IMR-90 (cell line): ENCODE measurements around the gene TACC2.

ENCODE experiments used
- POLR2A ChIP-seq: IDR thresholded peaks from 2 replicates; pipeline ENCODE4 v1.6.1; 2012; ENCODE audit warnings: mild to moderate bottlenecking, low read depth, low read length
- TF ChIP-seq, protein P1 (sequence below): conservative IDR thresholded peaks from 2 replicates; pipeline ENCODE4 v1.5.1; 2012; ENCODE audit warnings: mild to moderate bottlenecking, low read depth, low read length, improper control_type of control experiment
- TF ChIP-seq, protein P2 (sequence below): fragments of 150-350 bp; IDR thresholded peaks from 2 replicates; pipeline ENCODE4 v1.6.1; 2017; ENCODE audit warnings: mild to moderate bottlenecking, antibody characterized with exemption, low read length, low read depth

DNA sequence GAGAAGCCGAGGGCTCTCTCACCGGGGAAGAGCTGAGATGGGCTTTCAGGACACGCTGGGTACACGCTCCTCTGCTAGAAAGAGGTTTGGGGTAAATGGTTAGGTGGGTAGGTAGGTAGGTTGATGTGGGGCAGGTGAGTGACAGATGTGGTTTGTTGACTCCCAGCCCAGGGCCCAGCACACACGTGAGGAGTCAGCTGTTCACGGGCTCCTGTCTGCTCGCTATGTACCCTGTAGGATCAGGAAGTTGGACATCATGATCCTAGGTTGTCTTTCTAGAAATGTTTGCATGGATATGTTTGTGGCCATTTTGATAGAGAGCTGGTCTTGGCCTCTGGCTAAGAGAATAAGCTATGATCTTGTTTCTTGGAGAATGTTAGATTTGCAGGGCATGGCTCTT is 109.0 kb downstream of the TACC2 start:
- TF ChIP-seq, protein P1, sequence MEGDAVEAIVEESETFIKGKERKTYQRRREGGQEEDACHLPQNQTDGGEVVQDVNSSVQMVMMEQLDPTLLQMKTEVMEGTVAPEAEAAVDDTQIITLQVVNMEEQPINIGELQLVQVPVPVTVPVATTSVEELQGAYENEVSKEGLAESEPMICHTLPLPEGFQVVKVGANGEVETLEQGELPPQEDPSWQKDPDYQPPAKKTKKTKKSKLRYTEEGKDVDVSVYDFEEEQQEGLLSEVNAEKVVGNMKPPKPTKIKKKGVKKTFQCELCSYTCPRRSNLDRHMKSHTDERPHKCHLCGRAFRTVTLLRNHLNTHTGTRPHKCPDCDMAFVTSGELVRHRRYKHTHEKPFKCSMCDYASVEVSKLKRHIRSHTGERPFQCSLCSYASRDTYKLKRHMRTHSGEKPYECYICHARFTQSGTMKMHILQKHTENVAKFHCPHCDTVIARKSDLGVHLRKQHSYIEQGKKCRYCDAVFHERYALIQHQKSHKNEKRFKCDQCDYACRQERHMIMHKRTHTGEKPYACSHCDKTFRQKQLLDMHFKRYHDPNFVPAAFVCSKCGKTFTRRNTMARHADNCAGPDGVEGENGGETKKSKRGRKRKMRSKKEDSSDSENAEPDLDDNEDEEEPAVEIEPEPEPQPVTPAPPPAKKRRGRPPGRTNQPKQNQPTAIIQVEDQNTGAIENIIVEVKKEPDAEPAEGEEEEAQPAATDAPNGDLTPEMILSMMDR = no peak
- no peak for TF ChIP-seq POLR2A
- TF ChIP-seq, protein P2, sequence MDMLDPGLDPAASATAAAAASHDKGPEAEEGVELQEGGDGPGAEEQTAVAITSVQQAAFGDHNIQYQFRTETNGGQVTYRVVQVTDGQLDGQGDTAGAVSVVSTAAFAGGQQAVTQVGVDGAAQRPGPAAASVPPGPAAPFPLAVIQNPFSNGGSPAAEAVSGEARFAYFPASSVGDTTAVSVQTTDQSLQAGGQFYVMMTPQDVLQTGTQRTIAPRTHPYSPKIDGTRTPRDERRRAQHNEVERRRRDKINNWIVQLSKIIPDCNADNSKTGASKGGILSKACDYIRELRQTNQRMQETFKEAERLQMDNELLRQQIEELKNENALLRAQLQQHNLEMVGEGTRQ = no peak
